GM12891 (cell line): ENCODE measurements around the gene VPS4B.

Experiments
- DNase-seq: peaks from one replicate; pipeline ENCODE4 v3.0.0; 2011; ENCODE audit warnings: low spot score; ENCODE audit not compliant: insufficient read length
- FAIRE-seq: peaks from 2 replicates; lab custom pipeline; 2011; peaks lifted over from hg19 to GRCh38; lab: Jason Lieb, UNC
- PAX5 ChIP-seq: IDR thresholded peaks from 2 replicates; pipeline ENCODE4 v1.6.1; 2011; ENCODE audit warnings: low read length, moderate library complexity, mild to moderate bottlenecking; ENCODE audit not compliant: insufficient read depth, severe bottlenecking
- POLR2A ChIP-seq: IDR thresholded peaks from 2 replicates; pipeline ENCODE4 v1.6.1; 2011; ENCODE audit warnings: low read depth, low read length, control low read depth
- POLR2AphosphoS5 ChIP-seq: IDR thresholded peaks from 2 replicates; pipeline ENCODE4 v1.6.1; 2011; ENCODE audit warnings: low read depth, low read length, control low read depth
- POU2F2 ChIP-seq: IDR thresholded peaks from 2 replicates; pipeline ENCODE4 v1.6.1; 2011; ENCODE audit warnings: low read depth, mild to moderate bottlenecking, control low read depth, low read length, moderate library complexity
- SPI1 ChIP-seq: IDR thresholded peaks from 2 replicates; pipeline ENCODE4 v1.6.1; 2011; ENCODE audit warnings: low read depth, low read length, control low read depth
- TAF1 ChIP-seq: IDR thresholded peaks from 2 replicates; pipeline ENCODE4 v1.6.1; 2011; ENCODE audit warnings: low read depth, low read length, control low read depth

The VPS4B gene

DNA sequence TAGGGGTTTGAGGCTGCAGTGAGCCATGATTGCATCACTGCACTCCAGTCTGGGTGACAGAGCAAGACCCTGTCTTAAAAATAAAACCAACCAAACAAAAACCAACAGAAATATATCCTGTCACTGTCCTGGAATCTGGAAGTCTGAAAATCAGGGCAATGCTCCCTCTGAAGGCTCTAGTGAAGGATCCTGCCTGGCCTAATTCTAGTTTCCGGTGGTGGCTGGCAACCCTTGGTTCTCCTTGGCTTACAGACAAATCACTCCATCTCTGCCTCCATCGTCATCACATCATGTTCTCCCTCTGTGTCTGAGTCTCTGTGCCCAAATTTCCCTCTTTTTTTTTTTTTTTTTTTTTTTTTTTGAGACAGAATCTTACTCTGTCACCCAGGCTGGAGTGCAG, 15.9 kb upstream of the VPS4B start:
- FAIRE-seq, result no peak
- no peak for DNase-seq
- TF ChIP-seq POU2F2, result no peak

DNA sequence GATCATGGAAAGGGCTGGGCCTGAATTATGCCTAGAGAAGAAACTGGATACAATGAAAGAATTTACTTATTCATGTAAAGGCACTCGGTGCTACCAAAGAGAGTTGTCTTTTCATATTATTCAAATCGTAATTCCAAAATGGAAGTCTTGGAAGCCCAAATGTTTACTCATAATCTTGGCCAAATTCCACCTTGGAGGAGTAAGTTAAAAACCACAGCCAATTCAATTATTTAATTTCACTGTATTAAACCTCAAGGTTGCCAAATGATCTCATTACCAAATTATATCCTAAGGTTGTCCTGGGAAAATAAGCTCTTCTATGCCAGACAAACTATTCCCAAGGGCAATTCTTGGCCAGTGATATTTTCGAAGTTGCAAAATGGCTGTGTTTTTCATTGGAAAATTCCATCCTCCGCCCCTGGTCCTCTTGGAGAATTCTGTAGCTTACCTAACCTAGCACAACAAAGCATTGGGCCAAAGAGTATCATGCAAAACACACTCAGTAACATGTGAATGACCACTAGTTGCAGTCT, 11.1 kb upstream of the VPS4B start:
- TF ChIP-seq POU2F2, result no peak
- TF ChIP-seq POLR2A, result no peak
- TF ChIP-seq TAF1, result no peak
- no peak for TF ChIP-seq PAX5
- no peak for TF ChIP-seq SPI1
- TF ChIP-seq POLR2AphosphoS5, result no peak
- no peak for FAIRE-seq

DNA sequence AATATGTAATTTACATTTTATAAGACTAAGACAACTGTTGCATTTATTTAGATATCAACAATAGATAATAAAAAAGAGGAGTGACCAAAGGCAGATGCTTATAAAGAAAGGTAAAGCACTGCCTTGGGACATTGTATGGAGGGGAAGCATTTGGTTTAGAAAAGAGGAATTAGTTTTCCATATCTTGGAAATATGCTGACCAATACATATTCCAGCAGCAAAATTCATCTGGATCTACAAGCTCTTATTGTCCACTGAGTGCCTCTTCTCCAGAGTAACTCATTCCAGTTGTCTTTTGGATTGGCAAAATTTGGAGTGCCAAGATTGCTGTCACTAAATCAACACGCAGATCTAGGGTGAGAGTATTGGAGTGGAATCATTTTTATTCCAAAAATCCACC, 8.9 kb upstream of the VPS4B start:
- no peak for DNase-seq
- no peak for TF ChIP-seq POLR2AphosphoS5
- TF ChIP-seq POLR2A, result no peak
- TF ChIP-seq SPI1, result no peak
- TF ChIP-seq TAF1, result no peak
- no peak for TF ChIP-seq PAX5
- no peak for FAIRE-seq

More for the DNA sequence above, 11.1 kb upstream of the VPS4B start:
- no peak for DNase-seq

DNA sequence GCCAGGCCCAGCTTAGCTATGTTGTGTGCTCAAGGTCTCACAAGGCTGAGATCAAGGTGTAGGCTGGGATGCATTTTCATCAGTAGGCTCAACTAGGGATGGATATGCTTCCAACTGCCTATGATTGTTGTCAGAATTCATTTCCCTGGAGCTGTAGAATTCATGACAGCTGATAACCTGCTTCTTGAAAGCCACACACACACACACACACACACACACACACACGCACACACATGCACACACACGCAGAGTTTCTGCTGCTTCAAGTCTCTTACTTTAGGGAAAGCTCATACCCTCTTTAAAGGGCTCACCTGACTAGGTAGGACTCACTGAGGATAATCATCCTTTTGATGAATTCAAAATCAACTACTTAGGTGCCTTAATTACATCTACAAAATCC, 8.2 kb upstream of the VPS4B start:
- peak; percentile 50 for FAIRE-seq
- DNase-seq, result no peak
- TF ChIP-seq TAF1, result no peak

DNA sequence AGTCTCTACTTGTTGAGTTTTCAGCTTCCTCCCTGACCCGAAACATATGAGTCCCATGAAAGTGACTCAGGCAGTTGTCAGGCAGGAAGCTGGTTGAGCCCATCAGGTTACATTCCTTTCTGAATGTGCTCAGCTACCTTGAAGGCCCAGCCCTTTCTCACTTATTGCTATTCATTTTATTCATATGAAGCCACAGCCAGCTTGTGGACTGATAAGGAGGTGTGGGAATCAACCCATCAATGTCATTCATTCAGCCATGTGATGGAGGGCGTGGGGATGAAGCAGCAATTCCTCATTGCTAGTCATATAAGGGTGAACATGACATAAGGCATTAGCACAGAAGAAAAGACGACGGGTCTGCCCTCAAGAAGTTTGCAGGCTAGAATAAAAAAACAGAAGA, 5.3 kb upstream of the VPS4B start:
- no peak for DNase-seq
- FAIRE-seq, result peak; percentile 33

DNA sequence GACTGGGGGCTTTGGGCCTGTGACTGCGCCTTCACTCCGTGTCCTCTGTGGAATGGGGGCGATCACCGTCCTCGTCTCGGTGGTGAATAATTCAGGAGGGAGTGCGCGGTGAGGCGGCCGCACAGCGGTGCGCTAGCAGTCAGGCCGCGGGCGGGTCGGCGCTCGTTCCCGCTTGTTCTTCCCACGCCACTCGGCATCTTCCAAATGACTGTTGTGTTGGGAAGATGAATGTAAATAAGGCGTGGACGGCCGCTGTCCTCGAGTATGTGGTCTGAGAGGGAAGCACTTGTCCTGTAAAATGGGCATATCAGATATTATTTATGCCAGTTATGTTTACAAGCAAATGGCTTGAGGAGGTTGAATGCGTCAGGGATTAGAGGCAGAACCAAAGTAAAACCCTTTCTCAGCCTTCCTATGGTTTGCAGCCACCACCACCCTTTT, 608 bp upstream of the VPS4B start:
- no peak for TF ChIP-seq TAF1
- no peak for TF ChIP-seq POLR2AphosphoS5
- no peak for TF ChIP-seq POU2F2
- TF ChIP-seq PAX5, result no peak
- no peak for TF ChIP-seq SPI1
- TF ChIP-seq POLR2A, result no peak
- DNase-seq (no peak), FAIRE-seq (no peak)

More for the DNA sequence above, 5.3 kb upstream of the VPS4B start:
- TF ChIP-seq POU2F2, result no peak
- no peak for TF ChIP-seq PAX5
- no peak for TF ChIP-seq TAF1
- no peak for TF ChIP-seq SPI1
- TF ChIP-seq POLR2AphosphoS5, result no peak
- no peak for TF ChIP-seq POLR2A

DNA sequence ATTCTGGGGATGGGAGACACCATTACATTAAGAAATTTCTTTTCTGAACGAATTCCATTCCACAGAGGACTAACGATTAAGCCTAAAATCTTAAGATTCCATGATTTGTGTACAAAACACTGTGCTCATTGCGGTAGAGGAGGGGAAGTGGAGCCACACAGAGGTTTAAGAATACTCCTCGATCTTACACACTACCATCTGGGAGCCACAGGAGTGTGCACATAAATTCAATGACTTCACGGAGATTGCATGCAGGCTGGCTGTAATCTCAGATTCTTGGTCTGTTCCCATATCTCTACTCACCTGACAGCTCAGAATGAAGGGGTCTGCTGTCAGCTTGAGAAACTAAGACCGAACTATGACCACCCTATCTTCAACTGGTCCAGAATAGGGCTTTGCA, 762 bp downstream of the VPS4B start:
- no peak for TF ChIP-seq POU2F2
- 0 out of 2 replicates have a peak, but pooled peaks have one; percentile 10 for TF ChIP-seq SPI1
- FAIRE-seq, result peak; percentile 5

DNA sequence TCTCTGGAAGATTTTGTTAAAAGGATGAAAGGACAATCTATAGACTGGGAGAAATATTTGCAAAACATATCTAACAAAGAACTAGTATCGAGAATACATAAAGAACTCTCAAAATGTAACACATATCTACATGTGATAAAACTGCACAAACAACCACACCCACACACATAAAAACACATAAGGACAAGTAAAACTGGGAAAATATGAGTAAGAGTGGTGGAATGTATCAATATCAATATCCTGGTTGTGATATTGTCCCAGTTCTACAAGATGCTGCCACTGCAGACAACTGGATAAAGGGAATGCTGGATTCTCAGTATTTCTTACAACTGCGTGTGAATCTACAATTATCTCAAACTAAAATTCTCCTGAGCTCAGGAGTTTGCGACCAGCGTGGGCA, 9.3 kb downstream of the VPS4B start:
- FAIRE-seq (no peak), DNase-seq (no peak)
- TF ChIP-seq TAF1 (no peak), SPI1 (no peak), PAX5 (no peak), POLR2A (no peak), POLR2AphosphoS5 (no peak)

More for the DNA sequence above, 762 bp downstream of the VPS4B start:
- no peak for DNase-seq

DNA sequence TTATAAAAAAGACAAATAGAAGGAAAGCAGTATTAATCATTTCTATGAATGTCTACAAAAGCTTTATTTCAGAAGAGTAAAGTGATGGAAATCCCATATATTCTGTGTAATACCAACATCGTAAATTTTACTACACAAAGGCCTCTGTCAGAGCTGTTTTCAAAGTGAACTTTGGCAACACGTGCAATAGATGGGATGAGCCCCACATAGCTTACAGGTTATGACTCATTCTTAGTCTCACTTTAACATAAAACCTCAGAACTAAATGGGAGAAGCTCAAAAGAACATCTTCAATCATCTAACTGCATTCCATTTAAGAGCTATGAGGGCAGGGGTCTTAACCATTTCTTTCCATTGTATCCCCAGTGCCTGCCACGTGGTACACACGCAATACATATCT, 11.5 kb downstream of the VPS4B start:
- TF ChIP-seq SPI1, result no peak
- no peak for TF ChIP-seq POU2F2
- TF ChIP-seq POLR2AphosphoS5, result no peak
- TF ChIP-seq POLR2A, result no peak
- no peak for TF ChIP-seq PAX5
- TF ChIP-seq TAF1, result no peak
- no peak for DNase-seq
- FAIRE-seq, result no peak

DNA sequence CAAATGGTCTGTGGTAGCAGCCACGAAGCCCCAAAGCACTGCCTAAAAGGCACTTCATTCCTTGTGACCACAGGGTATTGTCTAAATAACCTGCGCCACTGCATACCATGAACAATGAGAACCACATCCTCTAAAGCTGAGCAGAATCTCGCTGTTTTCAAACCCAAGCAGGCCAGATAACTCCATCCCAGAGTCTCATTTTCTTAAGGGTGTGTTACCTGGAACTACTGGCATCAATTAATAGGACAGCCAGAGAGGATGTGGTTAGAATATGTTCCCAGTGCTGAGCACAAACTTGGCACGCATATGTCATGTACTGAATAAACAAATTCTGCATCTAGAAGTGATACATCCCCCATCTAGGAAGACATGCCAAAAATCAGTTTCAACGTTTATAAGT, 13.0 kb downstream of the VPS4B start:
- FAIRE-seq (peak; percentile 52), DNase-seq (no peak)
- TF ChIP-seq SPI1, result no peak
- no peak for TF ChIP-seq POLR2A
- no peak for TF ChIP-seq POLR2AphosphoS5
- no peak for TF ChIP-seq TAF1
- TF ChIP-seq PAX5, result no peak
- TF ChIP-seq POU2F2, result no peak

DNA sequence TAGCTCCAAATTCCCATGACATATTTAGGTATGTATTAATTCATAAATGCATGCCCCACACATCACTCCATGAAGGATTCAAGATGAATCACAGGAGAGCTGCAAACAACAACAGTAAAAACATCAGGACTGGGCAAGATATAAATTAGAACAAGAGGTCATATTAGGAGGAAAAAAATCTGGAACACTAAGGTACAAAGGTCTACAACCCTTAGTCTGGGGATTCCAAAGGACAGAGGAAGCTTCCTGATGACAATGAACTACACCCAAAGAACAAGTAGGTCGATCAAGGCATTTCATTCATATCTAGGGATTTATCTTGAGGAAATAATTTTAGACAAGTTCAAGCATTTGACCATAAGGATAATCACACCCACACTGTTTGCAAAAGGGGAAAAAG, 14.5 kb downstream of the VPS4B start:
- FAIRE-seq (no peak), DNase-seq (no peak)
- no peak for TF ChIP-seq PAX5
- no peak for TF ChIP-seq POU2F2
- no peak for TF ChIP-seq TAF1
- TF ChIP-seq SPI1, result no peak
- TF ChIP-seq POLR2AphosphoS5, result no peak
- TF ChIP-seq POLR2A, result no peak
